GM21717 (cell line): ENCODE measurements around the gene C9orf50.
"Not testable (repeated sequence)": the region's sequence is repeated elsewhere in the genome, so short reads cannot be mapped to it uniquely, and the experiment has no call there.

ENCODE experiments used
- ATAC-seq: cut with Tn5 transposase; IDR thresholded peaks from one replicate; pipeline ENCODE4 v1.9.1; 2021; ENCODE audit warnings: mild to moderate bottlenecking, moderate library complexity; ENCODE audit not compliant: unreplicated experiment

The C9orf50 gene

DNA sequence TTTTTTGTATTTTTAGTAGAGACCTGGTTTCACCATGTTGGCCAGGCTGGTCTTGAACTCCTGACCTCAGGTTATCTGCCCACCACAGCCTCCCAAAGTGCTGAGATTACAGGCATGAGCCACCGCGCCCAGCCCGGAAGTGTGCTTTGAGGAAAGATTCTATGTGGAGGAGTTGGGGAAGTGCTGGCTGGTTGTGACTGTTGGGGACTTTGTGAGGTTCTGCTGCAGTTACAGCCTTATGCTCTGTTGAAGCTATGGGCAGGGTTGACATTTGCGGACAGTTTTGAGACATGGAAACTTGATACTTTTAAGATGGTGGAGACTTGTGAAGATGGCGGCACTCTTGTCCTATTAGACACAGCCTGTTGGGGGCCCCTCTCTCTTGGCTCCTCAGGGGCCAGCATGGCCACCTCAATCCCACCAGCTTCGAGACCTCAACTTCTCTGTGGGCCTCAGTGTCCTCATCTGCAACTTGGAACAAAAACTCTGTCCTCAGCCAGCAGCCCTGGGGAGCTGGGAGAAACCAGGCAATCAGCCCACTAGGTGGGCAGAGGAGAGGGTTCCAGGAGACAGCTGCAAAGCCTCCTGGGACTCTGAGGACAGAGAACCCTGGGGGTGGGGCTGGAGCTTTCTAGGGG, 24.9 kb downstream of the C9orf50 start:
- ATAC-seq = no peak

DNA sequence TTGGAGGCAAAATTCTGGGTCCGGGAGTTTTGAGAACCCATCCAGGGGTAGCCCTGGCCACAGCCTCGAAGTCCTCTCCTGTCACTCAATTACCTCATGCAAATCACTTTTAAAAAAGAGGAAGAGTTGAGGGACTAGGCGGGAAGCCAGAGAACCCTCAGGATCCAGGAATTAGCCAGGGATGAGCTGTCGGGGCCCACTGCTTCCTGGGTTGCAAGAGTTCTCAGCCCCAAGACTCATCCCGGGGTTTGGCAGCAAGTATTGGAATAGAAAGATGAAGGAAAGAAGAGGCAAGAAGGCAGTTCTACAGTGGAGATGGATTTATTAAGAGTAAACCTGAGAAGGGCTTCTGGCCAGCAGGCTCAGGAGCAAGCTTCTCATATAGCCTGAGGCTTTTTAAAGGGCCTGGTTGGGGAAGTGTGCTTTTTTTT, 25.6 kb downstream of the C9orf50 start:
- no peak for ATAC-seq

DNA sequence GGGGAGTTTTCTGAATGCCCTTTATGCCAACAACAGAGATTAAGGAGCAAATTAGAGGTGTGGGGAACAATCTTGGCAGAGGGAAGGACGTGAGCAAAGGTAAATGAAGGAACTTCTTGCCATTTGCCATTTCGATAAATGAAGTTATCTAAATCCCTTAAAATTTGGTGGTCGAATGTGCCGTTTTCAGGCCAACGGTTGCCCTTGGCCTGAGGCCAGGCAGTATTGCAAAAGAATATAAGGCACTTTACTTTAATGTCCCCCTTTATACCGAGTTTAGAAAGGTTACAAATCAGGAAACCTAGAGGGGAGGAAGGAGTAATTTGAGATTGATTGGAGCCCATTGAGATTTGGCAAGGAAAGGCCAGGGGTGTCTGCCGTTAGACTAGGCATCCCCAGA, 26.3 kb downstream of the C9orf50 start:
- ATAC-seq = no peak

DNA sequence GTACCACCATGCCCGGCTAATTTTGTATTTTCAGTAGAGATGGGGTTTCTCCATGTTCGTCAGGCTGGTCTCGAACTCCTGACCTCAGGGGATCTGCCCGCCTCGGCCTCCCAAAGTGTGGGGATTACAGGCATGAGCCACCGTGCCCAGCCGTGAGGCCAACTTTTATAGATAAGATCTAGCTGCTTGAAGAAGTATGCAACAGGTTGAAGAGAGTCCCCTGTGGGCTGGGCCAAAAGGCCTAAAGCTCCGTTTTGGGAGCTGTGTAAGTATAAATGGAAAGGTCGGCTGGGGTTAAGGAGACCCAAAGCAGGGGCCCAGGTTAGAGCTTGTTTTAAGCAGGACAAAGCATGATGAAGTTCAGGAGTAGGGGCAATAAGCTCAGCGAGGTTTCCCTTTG, 28.1 kb downstream of the C9orf50 start:
- ATAC-seq = not testable (repeated sequence)

DNA sequence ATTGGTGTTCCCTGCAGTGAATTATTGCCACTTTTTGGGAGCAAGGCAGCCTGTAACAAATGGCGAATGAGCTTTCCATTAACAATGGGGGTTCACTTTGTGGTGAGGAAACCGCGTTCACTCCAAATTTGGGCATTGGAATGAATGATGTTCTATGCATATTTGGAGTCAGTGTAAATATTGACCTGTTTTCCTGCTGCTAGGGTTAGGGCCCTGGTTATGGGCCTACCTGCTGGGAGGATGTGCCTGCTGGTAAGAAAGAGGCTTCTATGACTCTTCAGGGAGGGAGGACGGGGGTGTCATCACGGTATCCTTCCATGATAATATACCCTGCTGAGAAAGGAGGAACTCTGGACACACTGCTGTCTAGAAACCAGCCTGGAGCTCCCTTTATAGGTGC, 29.0 kb downstream of the C9orf50 start:
- ATAC-seq = no peak

DNA sequence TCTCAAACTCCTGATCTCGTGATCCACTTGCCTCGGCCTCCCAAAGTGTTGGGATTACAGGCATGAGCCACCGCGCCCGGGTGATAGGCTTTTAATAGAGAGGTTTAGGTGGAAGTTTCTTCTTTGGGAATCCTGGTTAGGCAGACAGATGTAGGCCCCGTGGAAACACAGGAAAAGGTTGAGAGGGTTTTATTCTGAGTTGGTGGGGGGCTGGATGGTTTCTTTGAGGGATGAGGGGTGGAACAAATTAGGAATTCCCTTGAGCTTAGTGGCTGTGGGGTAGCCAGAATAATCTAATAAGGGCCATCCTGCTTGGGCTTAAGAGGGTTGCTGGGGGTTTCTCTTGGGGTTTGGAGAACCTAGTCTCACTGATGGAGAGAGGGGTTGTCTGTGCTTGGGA, 30.4 kb downstream of the C9orf50 start:
- no peak for ATAC-seq

DNA sequence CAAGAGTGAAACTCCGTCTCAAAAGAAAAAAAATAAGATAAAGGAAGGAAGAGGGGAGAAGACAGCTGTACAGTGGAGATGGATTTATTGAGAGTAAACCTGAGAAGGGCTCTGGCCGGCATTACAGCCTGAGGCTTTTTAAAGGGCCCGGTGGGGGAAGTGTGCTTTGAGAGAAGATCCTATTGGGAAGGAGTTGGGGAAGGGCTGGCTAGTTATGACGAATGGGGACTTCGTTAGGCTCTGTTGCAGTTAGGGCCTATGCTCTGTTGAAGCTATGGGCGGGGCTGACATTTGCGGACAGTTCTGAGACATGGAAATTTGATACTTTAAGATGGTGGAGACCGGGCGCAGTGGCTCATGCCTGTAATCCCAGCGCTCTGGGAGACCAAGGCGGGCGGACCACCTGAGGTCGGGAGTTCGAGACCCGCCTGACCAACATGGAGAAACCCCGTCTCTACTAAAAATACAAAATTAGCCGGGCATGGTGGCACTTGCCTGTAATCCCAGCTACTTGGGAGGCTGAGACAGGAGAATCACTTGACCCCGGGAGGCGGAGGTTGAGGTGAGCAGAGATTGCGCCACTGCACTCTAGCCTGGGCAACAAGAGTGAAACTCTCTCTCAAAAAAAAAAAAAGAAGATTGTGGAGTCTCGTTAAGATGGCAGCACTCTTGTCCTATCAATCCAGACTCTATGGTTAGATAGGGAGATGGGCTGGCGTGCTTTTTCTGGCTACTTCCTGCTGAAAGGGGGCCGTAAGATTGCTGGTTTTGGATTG, 33.2 kb downstream of the C9orf50 start:
- no peak for ATAC-seq

DNA sequence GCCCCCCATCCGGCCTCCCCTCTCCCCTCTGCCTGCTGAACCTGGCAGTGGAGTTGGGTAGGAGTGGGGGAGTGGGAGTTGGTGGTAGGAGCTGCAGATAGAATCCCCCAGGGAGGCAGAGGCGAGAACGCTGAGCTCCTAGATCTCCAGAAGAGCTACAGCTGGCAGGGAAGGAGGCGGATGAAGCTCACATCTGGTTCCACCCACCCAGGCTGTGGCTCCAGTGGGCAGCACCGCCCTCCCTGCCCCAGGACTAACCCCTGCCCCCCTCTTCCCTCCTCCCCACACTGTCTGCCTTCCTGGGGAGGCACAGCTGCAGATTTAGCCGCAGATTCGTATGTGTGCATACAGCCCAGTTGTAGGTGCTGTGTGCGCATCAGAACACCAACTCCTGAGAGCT, 34.2 kb downstream of the C9orf50 start:
- no peak for ATAC-seq

DNA sequence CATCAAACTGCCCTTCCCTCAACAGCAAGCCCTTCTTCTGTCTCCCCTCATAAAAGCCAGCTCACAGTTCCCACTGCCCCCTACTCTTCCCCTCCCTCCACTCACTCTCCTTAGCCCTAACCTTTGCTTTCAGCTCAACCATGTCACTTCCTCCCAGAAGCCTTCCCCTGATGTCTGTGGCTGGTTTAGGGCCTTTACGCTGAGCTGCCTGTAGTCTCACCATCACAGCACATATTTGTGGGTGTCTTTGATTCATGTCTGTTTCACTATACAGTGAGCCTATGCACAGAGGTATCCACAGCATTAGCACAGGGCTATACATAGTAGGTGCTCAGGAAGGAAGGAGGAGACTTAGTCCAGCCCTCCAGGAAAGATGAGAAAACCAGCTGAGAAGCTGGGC, 34.7 kb downstream of the C9orf50 start:
- ATAC-seq = no peak

DNA sequence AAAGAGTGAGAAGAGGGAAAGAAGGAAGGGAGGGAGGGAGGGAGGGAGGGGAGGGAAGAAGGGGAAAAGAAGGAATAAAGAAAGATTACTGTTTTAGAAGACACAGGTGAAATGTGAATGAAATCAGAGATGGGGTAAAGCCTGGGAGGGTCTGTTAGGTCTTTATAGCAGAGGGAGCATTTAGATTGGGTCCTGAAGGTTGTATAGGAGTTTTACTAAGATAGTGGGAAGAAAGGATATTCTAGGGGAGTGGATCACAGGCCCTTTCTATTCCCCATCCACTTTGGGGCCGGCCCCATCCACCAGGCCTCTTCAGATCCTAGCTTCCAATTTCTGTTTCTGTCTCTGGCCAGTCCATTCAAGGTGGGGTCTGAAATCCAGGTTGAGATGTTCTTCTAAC, 35.5 kb downstream of the C9orf50 start:
- no peak for ATAC-seq

DNA sequence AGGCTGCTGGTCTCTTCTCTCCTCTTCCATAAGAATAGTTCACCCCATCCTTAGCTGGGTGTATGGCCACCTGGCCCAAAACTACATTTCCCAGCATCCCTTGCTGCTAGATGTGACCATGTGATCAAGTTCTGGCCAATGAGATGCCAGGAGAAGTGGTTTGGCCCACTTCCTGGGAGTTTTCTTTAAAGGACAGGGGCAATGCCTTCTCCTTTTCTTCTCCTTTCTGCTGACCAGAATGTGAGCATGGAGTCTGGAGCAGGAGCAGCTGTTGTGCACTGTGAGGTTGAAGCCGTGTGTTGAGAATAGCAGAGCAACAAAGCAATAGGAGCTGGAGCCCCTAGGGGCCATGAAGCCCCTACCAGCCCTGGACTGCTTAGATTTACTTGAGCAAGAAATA, 36.8 kb downstream of the C9orf50 start:
- no peak for ATAC-seq

DNA sequence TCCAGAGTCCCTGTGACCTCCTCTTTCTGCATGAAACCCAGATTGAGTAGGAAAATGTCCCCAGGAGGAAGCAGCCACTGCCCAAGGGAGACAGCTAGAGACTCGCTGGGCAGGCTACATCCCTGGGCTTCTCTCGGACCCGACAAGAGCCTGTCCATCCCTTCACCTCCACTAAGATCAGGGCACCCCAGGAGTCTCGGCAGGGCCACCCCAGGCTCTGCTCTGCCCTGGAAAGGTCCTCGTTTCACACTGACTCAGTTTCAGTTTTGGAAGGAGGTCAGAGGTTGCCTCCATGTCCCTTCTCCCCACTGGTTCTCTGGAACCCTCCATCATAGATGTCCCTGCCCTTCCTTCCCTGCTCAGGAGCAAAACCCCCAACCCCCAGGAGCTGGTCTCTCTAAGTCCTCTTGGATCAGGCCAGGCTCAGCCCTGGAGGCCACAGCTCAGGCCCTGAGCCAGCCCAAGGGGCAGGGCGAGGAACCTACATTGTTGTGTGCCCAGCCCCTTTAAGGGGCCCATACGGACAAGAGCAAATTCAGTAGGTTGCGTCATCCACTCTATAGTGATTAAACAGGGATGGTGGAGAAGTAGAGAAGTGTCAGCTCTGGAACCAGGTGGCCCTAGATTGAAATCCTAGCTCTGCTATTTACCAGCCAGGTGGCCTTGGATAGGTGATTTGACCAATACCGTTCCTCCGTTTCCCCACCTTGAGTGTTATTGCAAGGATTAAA, 37.4 kb downstream of the C9orf50 start:
- no peak for ATAC-seq

DNA sequence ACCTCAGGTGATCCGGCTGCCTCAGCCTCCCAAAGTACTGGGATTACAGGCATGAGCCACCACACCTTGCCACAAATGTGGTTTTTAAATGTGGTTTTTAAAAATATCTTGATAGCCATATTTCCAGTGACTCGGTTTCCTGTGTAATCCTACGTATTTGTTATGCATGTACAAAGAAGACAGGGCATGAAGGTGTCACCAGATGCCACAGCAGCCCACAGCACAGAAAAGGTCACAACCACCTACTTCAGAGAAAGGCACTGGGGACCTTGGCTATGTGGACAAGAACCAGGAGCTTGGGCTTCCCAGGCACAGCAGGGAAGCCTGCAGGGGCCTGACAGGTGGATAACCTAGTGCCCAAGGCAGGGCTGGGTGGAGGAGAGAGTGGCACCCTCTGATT, 38.0 kb downstream of the C9orf50 start:
- no peak for ATAC-seq

DNA sequence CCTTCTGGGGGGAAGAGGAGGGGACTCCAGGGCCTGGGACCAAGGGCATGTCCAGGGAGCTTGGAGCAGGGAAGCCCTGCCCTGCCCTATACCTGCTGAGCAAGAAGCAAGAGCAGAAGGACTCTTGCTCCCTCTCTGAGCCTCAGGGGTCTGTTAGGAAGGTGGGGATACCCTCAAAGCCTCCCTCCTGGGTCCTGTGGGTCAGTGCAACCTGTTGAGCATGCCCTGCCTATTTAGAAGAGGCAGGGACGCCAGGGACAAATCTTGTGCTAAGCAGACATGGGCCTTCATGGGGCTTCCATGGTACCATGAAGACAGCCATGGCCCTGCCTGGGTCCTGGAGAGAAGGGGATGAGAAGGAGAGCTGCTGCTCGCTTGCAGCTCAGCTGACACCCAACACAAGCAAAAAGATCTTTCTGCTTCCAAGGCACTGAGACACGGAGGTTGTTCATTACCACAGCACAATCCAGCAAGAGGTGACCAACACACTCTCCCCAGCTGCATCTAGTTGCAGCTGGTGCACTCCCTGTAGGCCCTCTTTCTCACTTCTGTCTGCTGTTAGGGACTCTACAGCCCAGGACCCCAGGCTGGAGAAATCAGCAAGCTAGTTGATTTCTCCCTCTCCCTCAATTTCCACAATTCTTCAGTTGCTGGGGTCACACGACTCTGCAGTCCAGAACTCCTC, 39.3 kb downstream of the C9orf50 start:
- ATAC-seq = no peak

DNA sequence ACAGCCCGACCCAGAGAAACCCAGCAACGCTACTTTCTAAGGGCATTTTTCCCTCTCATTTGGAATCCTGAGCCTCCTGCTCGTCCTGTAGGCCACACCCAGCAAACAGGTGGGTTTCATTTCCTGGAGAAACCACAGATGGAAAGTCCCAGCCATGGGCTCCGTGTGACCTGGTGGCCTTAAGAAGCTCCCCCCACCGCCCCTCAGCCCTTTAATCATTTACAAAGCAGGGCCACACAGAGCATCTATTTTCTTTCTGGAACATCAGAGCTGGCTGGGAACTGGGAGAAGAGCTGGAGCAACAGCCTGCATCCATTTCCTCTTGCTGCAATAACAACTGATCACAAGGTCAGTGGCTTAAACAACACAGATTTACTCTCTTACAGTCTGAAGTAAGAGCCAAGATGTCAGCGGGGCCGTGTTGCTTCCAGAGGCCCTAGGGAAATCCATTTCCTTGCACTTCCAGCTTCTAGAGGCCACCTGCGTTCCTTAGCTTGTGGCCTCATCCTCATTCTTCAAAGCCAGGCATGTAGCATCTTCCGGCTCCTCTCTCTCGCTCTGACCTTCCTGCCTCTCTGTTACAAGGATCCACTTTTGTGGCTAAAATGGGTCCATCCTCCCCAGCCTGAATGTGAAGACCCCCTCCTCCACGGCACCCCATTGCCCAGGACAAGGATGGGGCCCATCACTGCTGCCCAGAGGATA, 40.5 kb downstream of the C9orf50 start:
- peak; percentile 53 for ATAC-seq

DNA sequence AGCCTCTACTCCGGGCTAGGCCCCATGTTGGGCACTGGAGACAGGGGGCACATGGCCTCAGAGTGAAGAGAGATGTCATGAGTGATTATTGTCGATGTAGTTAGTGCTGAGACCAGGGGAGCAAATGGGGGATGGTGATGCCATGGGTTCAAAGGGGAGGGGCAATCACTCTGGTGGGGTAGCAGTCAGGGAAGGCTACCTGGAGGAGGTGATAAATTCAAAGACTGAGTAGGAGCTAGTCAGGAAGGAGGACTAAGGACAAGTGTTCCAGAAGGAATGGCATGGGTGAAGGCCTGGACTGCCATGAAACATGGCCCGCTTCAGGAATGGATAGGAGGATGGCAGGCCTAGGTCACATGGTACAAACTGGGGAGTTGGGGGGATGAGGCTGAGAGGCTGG, 41.6 kb downstream of the C9orf50 start:
- no peak for ATAC-seq

DNA sequence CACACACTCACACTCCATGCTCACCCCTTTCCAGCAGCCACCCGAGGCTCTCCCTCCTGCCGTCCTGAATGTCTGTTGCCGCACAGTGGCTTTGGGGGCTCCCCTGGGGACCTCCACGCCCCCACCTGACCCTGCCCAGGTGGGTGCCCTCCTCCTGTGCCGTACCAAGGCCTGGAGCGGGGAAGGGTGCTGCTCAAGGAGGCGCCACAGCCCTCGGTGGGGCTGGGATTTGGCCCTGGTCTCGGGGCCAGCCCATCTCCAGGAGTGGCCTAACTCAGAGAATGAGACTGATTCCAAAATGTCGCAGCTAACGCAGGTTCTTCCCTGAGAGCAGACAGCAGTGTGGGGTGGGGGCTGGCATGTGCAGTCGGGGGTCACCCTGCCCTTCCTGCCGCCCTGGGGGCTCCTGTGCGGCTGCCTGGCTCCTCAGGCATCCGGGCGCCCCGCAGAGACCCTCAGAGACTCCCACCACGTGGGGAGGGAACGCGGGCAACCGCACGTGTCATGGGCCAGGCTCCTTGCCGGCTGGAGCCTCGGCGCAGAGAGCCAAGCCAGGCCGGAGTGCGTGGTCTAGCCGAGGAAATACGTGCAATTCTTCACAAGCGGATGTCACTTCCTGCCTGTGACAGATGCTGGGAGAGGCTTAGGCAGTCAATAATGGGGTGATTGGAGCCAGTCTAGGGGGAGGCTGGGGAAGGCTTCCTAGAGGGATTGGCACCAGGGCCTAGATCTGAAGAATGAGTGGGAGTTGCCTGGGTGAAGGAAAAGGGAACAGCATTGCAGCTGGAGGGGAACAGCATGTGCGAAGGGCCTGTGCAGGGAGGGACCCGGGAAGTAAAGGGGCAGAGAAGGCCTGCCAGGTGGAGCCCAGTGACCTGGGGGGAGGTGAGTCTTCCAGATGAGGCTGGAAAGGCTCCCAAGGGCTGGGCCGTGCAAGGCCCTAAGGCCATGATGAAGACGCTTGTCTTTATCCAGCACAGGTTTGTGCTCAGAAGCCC, 44.1 kb downstream of the C9orf50 start:
- ATAC-seq = no peak

DNA sequence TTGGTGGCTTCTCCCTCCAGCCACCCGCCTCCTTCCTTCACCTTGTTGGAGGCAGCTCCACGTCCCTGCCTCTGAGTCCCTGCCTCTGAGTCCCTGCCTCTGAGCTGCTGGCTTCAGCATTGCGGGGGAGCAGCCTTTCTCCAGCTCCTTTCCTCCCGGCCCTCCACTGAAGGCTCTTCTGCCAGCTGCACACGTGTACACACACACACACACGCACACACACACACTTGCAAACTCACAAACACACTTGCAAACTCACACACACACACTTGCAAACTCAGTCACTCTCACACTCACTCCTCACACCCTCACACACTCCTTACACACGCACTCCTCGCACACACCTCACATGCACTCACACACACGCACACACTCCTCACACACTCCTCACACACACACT, 45.1 kb downstream of the C9orf50 start:
- no peak for ATAC-seq

DNA sequence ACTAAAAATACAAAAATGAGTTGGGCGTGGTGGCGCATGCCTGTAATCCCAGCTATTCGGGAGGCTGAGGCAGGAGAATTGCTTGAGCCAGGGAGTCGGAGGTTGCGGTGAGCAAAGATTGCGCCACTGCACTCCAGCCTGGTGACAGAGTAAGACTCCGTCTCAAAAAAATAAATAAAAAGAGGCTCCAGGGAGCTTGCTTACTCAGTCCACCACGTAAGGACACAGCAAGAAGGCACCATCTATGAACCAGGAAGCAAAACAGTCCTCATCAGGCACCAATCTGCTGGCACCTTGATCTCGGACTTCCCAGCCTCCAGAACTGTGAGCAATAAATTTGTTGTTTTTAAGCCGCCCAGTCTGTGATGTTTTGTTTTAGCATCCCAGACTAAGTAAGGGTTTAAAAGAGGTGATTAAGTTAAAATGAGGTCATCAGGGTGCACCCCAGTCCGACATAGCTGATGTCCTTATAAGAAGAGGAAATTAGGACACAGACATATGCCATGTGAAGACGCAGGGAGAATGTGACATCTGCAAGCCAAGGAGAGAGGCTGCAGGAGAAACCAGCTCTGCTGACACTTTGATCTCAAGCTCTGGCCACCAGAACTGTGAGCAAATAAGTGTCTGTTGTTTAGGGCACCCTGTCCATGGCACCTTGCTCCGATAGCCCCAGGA, 45.9 kb downstream of the C9orf50 start:
- no peak for ATAC-seq
